Activated CD8-positive, alpha-beta memory T cell treated with anti-CD3 and anti-CD28 coated beads for 36 hours (primary cell): ENCODE measurements around the gene OVCH1. TPM values are rescaled to one million over a fixed set of nuclear protein-coding genes. Genes with fewer than 3 reads are reported as not detected.
"Not testable (repeated sequence)": the region's sequence is repeated elsewhere in the genome, so short reads cannot be mapped to it uniquely, and the experiment has no call there.

Experiments used
- CTCF ChIA-PET: fragments of 350-600 bp; sonication (Branson Sonifier 250); formaldehyde crosslinking; loops from one replicate; lab custom pipeline; 2021; ENCODE audit warnings: antibody characterized with exemption; lab: Charles Lee
- POLR2A ChIA-PET: fragments of 350-600 bp; sonication (Branson Sonifier 250); formaldehyde crosslinking; loops from one replicate; lab custom pipeline; 2021; ENCODE audit warnings: antibody characterized with exemption; lab: Charles Lee
- total RNA-seq, 2 experiments: library from RNA; stranded (reverse); gene quantifications; one replicate each; pipeline ENCODE4 v1.2.3, GENCODE V29; 2021

The OVCH1 gene
- total RNA-seq, 2 experiments from 2014 or later: not detected

DNA sequence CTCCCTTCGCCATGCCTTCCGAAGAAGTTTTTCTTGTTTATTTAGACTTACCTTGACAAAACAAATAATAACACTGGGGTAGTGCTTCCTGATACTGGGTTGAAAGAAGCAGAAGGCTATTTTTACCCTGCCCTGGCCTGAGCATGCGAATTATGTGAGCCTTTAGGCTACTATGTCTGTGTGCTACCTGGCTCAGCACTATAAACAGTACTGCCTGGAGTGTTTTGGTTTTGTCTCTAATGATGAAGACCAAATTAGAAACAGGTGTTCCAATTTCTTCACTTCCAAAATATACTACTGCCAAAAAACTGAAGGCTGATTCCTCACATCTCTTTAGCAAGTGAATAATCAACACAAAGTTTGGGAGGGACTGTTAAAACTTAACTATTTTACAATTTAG is 7.6 kb upstream of the OVCH1 start:
- ChIA-PET POLR2A (no interaction called here), CTCF (no interaction called here)

GRCh38 chr12:29503283-29503682 is 5.8 kb upstream of the OVCH1 start:
- ChIA-PET POLR2A (no interaction called here), CTCF (no interaction called here)

- CTCF ChIA-PET: no interaction called here
- POLR2A ChIA-PET: no interaction called here
Measured at GRCh38 chr12:29499235-29499634, 1.7 kb upstream of the OVCH1 start.

DNA sequence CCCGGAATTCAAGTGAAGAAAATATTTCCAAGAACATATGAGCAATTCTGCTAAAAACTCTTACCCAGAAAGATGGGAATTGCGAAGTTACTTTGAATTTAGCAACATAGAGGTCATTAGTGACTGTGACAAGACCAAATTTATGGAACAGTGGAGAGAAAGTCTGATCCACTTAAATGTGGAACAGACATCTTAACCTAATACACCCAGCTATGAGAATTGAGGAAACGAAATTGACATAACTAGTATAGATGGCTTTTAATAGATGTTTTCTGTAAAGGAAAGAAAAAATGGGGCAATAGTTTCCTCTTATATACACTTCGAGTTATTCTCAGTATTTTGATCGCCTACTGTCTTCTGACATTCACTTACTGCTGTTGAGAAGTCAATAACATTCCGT is 4.6 kb downstream of the OVCH1 start:
- ChIA-PET CTCF (no interaction called here), POLR2A (no interaction called here)

- ChIA-PET CTCF (no interaction called here), POLR2A (no interaction called here)
Measured at GRCh38 chr12:29486972-29487371, 10.5 kb downstream of the OVCH1 start.

DNA sequence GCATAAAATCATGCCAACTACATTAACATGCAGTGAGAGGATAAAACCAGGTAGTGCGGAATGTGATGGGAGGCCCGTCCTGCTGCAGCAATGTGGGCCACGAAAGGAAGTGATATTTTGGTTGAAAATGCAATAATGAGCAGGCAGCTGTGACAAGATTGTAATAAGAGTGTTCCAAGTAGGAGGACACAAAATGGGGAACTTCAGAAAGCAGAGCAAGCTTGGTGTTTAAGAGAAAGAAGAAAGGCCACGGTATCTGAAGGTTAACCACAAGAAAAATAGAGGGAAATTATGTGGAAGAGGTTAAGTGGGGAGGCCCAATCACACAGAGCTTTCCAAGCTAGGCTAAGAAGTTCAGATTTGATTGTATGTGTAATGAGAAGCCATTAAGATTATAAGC is 34.3 kb downstream of the OVCH1 start:
- CTCF ChIA-PET: no interaction called here
- POLR2A ChIA-PET: no interaction called here

DNA sequence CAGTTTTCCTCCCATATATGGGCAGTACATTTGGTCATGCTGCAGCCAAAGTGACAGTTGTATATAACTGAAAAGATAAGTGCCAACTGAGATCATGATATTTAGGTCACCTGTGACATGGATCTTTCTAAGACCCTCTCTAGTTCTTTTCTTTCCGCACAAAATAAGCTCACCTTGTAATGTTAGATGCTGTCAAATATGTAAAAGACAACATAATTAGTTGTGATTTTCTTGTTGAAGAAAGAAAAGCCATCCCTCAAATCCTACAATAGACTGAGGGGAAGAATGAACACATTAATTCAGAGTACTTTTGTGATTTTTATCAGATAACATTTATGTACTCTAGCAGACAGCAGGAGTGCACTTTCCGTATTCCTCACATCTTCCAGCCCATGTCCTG is 37.4 kb downstream of the OVCH1 start:
- ChIA-PET CTCF (no interaction called here), POLR2A (no interaction called here)

- CTCF ChIA-PET: no interaction called here
- POLR2A ChIA-PET: interaction anchor here (0.6 kb wide), 1 partner anchor 89 kb away, joined by 3 read pairs; no protein-coding TSS in a partner anchor
Measured at GRCh38 chr12:29455087-29455486, 42.4 kb downstream of the OVCH1 start.

DNA sequence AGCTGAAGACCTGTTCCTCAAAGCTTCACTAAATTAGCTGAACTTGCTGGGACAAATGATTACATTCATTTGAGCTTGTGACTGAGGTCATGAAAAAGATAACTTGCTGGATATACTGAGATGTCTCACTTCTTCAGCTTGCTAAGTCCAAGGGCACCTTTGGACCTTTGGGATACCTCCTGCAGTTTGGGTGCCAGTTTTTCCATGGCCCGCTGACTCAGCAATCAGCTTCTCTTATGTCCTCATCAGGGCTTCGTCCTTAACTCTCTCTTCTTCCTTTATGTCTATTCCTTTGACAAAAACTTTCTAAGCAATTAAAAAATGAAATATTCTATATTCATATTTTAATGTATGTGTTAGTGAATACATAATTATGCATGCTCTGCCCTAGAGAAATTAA is 45.6 kb downstream of the OVCH1 start:
- ChIA-PET POLR2A (no interaction called here), CTCF (no interaction called here)

- ChIA-PET CTCF (no interaction called here), POLR2A (no interaction called here)
Measured at GRCh38 chr12:29448157-29448556, 49.3 kb downstream of the OVCH1 start.

GRCh38 chr12:29447285-29447975 is 50.1 kb downstream of the OVCH1 start:
- CTCF ChIA-PET: no interaction called here
- POLR2A ChIA-PET: no interaction called here

GRCh38 chr12:29439506-29439905 is 58.0 kb downstream of the OVCH1 start:
- ChIA-PET CTCF (interaction anchor here (0.6 kb wide), 1 partner anchor 13 kb away, joined by 4 read pairs; no protein-coding TSS in a partner anchor), POLR2A (no interaction called here)

DNA sequence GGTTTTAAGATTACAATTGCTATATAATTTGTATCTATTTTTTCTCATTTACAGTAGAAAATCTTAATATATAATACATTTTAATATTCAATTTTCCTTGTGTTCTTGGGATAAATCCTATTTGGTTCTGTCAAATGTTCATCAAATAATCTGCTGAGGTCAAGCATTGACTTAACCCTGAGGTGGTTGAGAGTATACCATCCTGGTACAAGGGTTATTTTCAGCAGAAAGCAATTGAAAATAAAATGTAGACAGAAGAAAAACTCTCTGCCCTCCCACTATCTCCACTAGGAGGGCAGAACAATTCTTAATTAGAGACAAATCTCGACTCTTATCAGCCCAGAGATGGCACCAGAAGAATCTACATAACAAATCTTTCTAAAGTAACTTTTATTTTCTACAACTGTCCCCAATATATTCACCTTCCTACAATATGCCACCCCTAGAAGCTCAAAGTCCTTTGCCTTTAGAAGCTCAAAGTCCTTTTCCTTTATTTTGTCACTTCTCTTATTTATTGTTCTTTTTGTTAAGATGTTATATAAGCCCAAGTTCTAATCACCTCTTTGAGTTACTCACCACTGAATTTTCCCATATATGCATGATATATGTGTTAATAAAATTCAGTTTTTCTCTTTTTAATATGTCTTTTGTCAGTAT is 58.6 kb downstream of the OVCH1 start:
- ChIA-PET POLR2A (no interaction called here), CTCF (interaction anchor here (0.6 kb wide), 1 partner anchor 12 kb away, joined by 4 read pairs; no protein-coding TSS in a partner anchor)

GRCh38 chr12:29437575-29437974 is 59.9 kb downstream of the OVCH1 start:
- CTCF ChIA-PET: no interaction called here
- POLR2A ChIA-PET: no interaction called here

DNA sequence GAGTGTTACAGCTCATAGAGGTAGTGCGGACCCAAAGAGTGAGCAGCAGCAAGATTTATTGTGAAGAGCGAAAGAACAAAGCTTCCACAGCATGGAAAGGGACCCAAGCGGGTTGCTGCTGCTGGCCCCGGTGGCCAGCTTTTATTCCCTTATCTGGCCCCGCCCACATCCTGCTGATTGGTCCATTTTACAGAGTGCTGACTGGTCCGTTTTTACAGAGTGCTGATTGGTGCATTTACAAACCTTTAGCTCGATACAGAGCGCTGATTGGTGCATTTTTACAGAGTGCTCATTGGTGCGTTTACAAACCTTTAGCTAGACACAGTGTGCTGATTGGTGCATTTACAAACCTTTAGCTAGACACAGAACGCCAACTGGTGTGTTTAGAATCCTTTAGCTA is 60.7 kb downstream of the OVCH1 start:
- POLR2A ChIA-PET, CTCF ChIA-PET: not testable (repeated sequence)

DNA sequence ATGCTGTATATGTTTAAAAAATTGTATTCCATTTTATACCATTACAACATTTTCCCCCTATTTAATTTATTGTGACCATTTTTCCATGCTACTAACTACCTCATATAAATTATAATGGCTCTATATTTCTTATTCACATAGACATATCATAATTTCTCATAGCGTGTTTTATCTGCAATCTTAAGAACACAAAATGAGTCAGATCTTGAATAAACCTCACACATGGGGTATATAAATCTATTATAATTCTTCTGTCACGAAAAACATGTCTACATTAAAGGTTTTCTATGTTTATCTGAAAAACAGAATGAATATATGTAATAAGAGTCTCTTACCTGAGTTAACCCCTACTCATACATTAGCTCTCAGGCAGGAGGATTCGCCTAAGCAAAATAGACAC is 66.0 kb downstream of the OVCH1 start:
- ChIA-PET POLR2A (no interaction called here), CTCF (no interaction called here)

DNA sequence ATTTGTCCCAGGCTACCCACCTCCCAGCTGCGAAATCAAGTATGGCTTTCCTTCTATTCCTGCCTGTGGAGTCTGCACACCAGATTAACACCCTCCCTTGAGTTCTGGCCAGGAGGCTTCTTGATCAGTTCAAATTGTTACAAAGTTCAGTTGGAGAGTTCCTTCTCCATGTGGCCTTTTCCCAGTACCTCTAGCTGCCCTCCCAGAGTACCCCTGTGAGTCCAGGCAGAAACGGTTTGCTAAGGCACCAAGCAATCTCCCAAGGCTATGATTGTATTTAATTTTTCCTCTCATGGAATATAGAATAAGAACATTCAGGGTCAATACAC is 66.8 kb downstream of the OVCH1 start:
- CTCF ChIA-PET: no interaction called here
- POLR2A ChIA-PET: no interaction called here

DNA sequence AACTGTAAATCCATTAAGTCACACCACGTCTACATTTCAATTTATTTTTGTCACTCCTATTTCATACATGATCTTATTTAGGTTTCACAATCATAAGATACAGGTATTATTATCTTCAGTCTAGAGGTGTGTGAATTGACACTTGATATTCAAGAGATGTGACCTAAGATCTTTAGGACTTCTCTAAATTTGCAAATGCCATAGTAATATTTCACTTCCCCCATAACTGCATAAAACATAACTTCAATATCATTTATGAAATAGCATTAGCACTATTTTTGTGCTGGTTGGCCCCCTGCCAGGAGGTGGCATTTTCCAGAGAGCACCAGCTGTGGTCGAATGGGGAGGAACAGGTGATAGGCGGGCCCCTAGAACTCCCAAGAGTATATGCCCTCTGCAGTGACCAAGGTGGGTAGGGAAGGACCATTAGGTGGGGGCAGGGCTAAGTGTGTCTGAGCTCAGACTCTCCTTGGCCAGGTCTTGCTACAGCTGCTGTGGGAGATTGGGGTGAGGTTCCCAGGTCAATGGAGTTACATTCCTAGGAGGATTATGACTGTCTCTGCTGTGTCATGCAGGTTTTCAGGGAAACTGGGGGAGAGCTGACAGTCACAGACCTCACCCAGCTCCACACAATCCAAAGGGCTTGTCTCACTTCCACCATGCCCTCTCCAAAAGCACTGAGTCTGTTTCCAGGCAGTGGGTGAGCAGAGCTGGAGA is 67.3 kb downstream of the OVCH1 start:
- ChIA-PET POLR2A (no interaction called here), CTCF (no interaction called here)

DNA sequence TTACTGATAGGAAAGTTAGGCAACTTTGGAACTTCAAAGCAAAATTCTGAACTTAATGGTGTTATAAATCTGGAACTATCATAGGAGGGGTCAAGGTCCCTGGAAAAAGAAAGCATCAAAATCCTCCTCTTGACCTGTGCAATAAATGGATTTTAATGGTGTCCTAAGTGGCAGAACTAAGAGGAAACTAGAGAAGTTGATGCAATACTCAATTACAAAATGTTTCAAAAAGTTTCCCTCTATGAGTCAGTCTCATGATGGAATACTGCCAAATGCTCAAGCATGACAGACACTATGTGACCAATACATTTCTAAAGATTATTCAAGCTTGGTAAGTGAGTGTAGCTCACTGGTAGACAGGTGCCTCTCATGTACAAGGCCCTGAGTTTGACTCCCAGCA is 68.9 kb downstream of the OVCH1 start:
- ChIA-PET CTCF (no interaction called here), POLR2A (no interaction called here)

DNA sequence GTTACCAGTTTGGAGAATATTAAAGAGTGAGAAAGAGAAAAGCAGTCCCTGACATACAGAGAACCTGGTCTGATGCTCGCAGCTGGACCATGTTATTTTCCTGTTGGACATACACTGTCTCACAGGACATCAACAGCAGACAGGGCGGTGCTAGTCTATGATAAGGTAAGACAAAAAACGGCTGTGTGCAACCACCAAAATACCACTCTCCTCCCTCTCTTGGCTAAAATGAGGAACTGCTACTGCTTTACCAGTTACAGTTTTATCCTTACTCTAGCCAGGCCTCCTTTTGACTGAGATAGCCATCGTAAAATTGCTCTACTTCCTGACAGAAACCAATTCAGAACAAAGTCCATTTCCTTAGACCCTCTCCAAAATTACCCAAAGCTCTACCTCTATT is 69.5 kb downstream of the OVCH1 start:
- CTCF ChIA-PET: interaction anchor here (0.9 kb wide), 1 partner anchor 31 kb away, joined by 3 read pairs; no protein-coding TSS in a partner anchor
- POLR2A ChIA-PET: no interaction called here

- POLR2A ChIA-PET: no interaction called here
Measured at GRCh38 chr12:29426498-29426897, 71.0 kb downstream of the OVCH1 start.

More at GRCh38 chr12:29426498-29426897, 71.0 kb downstream of the OVCH1 start:
- CTCF ChIA-PET: interaction anchor here (0.6 kb wide), 1 partner anchor 13 kb away, joined by 4 read pairs; no protein-coding TSS in a partner anchor
